Activated gamma-delta T cell treated with anti-CD3 and anti-CD28 coated beads, Interleukin-2, amount 50 U/mL, for 16 hours (primary cell): ENCODE data around the gene TENM4.

Experiments
- DNase-seq: peaks from one replicate; pipeline ENCODE4 v3.0.0-alpha.2; 2020; ENCODE audit warnings: low read depth

The TENM4 gene

GRCh38 chr11:79440571-79441460 is at the start of gene TENM4:
Gene TENM4, minus strand, starts transcription at chr11:79441030. Its CDS starts 371,086 bp downstream, at chr11:79069944.
- DNase-seq: no peak

- DNase-seq: no peak
Measured at GRCh38 chr11:79488286-79488685, 47.5 kb upstream of the TENM4 start.

- DNase-seq: no peak
Measured at GRCh38 chr11:79487412-79487811, 46.6 kb upstream of the TENM4 start.

- DNase-seq: no peak
Measured at GRCh38 chr11:79486242-79486984, 45.6 kb upstream of the TENM4 start.

GRCh38 chr11:79485694-79486093 is 44.9 kb upstream of the TENM4 start:
- DNase-seq: no peak

GRCh38 chr11:79484872-79485271 is 44.0 kb upstream of the TENM4 start:
- no peak for DNase-seq

- DNase-seq: no peak
Measured at GRCh38 chr11:79482800-79483199, 42.0 kb upstream of the TENM4 start.

- DNase-seq: no peak
Measured at GRCh38 chr11:79481795-79482194, 41.0 kb upstream of the TENM4 start.

GRCh38 chr11:79480864-79481263 is 40.0 kb upstream of the TENM4 start:
- DNase-seq: no peak

- no peak for DNase-seq
Measured at GRCh38 chr11:79472819-79473529, 32.1 kb upstream of the TENM4 start.

- DNase-seq: no peak
Measured at GRCh38 chr11:79471071-79471844, 30.4 kb upstream of the TENM4 start.

GRCh38 chr11:79470161-79470560 is 29.3 kb upstream of the TENM4 start:
- no peak for DNase-seq

GRCh38 chr11:79467761-79468160 is 26.9 kb upstream of the TENM4 start:
- DNase-seq: no peak

- no peak for DNase-seq
Measured at GRCh38 chr11:79466411-79466810, 25.6 kb upstream of the TENM4 start.

GRCh38 chr11:79465160-79465559 is 24.3 kb upstream of the TENM4 start:
- no peak for DNase-seq

- DNase-seq: no peak
Measured at GRCh38 chr11:79461666-79462645, 21.1 kb upstream of the TENM4 start.

- no peak for DNase-seq
Measured at GRCh38 chr11:79461144-79461543, 20.3 kb upstream of the TENM4 start.

GRCh38 chr11:79458709-79459108 is 17.9 kb upstream of the TENM4 start:
- DNase-seq: no peak

GRCh38 chr11:79456501-79456900 is 15.7 kb upstream of the TENM4 start:
- no peak for DNase-seq

GRCh38 chr11:79453617-79454016 is 12.8 kb upstream of the TENM4 start:
- DNase-seq: no peak

GRCh38 chr11:79449040-79449439 is 8.2 kb upstream of the TENM4 start:
- no peak for DNase-seq
